GM21619 (cell line): ENCODE measurements around the gene CRABP2.

ENCODE experiments used
- ATAC-seq: cut with Tn5 transposase; IDR thresholded peaks from one replicate; pipeline ENCODE4 v1.9.1; 2021; ENCODE audit not compliant: unreplicated experiment

CRABP2 gene

DNA sequence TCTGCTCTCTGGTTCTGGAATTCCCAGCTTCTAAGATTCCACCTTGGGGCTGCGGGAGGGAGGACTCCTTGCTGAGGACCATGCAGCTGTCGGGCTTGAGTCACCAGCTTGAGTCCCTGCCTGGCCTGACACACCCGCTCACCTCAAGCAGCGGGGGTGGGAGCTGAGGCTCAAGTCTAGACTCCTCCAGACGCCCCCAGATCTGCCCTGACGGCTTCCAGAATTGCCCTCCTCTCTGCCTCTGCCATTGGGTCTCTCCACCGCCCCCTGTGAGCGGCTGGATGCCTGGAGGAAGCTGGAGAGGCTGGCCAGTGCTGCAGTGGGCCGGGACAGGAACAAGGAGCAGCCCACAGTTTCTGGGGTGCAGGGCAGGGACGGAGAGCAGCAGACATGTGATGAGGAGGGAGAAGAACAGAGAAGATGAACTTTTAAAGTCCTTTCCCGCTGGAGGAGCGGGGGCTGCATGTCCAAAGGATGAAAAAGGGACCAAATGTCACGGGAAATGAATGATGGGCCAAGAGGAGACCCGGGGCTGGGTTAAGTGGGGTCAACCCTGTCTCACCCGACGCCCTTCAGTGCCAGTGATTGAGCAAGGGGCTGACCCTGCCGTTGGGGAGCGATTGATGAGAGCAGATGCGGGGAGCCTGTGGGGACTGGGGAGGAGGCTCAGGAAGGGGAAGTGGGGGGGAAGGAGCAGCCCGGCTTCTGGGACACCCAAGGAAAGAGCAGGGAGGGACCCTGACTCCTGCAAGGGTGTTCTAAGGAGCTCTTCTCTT is 13.5 kb downstream of the CRABP2 start:
- ATAC-seq, result no peak

GRCh38 chr1:156691191-156691590 is 14.2 kb downstream of the CRABP2 start:
- ATAC-seq, result no peak

GRCh38 chr1:156690675-156691036 is 14.7 kb downstream of the CRABP2 start:
- ATAC-seq, result no peak

DNA sequence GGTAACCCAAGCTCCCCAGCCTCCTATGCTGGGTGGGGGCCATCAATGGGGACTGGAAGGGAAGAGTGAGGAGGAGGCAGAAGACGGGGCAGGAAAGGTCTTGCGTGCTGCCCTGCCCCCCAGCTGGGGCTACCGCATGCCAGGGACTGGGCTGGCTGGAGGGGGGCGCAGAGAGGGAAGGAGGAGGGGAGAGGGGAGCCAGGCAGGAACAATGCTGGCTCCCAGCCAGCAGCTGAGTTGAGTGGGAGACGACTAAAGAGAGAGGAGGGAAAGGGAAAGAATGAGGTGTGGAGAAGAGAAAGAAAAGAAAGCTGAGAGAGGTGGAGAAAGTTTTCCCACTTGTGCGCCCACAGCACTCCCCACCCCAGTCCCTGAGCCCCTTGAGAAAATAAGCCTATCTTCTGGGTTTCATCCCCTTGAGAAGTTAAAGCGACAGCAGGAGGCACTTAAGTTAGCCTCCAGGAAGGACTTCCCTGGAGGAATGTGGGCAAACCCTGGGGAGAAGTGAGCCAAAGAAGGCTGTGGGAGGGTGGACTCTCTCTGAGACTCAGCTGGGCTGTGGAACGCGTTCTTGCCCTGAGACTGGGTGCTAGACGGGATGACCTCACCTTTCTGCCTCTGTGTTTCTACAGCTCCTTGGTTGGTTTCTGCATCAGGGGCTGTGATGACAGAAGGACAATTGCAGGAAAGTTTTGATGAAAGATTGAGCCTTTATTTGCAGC is 15.3 kb downstream of the CRABP2 start:
- no peak for ATAC-seq

DNA sequence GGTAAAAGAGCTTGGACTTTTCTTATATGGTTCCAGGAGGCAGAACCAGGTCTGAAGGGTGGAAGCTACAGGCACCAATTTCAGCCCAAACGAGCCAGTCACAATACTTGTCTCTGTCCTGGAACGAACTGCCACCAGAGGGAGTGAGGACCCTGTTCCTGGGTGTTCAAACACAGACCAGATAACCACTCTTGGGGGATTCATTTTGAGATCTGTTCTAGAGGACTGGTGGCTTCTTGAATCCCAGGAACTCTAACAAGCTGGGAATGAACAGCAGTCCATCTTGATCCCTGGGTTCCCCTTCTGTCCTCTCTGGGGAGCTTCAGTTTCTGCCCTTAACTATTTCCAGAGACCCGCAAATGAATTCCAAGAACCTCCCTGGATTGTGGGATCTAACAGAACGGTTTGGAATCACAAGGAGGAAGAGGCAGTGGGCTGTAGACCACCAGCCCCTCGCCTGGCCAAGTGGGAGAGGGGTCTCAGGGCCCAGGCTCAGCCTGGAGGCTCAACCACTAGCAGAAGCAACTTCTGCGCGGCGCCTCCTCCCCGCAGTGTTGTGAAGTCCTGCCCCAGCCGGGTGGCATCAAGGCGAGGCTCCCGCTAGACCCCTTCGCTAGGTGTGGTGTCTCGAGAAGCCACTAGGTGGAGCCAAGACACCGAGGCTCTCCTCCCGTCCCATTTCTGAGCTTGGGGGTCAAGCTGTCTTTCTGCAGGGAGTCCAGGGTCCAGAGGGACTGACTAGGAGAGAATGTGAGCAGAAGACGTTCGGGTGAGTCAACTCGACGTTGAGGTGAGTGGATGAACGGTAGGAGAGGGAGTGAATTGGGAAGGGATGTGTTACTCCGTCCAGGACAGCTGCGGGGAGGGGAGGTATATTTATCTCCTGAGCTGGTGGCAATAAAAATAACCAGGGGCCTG is 16.1 kb downstream of the CRABP2 start:
- ATAC-seq, result no peak

DNA sequence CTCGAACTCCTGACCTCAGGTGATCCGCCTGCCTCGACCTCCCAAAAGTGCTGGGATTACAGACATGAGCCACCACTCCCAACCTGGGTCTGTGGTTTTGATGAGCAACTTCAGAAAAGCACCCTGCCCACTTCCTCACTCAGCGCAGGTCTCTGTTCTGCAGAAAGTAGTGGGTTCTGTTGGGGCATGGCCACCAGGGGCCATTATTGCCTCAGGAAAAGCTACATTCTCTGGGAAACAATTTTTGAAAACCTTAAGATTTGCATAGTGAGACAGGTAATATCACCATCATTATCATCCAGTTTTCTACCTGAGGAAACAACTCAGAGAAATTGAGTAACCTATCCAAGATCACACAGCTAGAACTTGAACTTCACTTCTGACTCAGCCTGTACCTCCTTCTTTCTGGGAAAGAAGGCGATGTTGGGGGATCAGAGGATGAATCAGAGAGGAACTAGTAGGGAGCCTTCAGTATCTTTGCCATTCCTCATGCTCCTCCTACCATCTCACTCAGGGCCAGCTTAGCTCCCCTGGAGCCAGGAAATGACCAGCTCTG is 21.1 kb downstream of the CRABP2 start:
- ATAC-seq, result no peak

GRCh38 chr1:156682166-156682890 is 23.1 kb downstream of the CRABP2 start:
- no peak for ATAC-seq

DNA sequence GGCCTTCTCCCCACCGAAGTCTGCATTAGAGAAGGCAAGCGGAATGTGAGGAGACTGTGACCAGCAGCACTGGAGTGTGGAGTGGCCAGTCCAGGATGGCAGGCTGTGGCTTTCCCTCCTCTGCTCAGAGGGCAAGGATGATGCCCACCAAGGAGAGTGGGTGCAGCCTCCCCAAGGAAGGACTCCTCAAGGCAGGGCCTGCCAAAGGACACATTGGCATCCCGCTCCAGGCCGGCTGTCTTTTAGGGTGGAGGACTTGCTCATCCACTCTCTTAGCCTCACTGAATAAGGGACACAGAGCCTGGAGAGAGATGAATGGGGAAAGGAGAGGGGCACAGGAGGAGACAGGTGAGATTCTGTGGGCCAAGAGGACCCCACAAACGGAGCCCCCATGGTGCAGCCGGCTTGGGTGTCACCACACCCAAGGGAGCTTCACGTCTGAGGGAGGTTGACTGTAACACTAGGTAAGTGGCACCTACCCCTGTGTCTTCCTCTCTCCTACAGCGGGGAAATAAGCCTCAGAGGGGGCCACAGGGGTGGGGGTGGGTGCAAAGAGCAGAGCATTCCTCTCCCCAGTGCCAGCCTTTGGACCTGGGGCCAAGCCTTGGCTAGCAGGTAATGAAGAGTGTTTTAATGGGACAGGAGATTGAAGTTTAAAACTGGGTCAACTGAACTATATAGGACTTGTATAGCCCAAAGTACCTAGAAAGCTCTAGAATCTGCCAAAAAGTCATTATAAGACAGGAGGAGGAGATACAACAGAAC is 24.0 kb downstream of the CRABP2 start:
- no peak for ATAC-seq

DNA sequence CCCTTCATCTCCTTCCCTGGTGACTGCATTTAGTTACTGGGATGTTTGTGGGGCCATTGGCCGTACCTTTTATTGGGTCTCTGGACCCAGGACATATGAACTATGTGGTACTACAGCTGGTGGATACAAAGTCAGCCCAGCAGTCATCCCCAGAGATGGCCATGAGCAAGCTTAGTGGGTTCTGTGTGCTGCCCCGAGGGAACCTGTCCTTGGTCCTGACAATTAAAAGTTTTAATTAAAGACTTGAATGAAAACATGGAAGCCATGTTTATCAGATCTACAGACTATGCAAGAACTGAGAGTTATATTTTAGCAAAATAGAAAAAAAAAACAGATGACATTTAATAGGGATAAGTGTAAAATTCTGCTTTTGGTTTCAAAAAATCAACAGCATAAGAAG is 25.3 kb downstream of the CRABP2 start:
- ATAC-seq, result no peak

- ATAC-seq, result no peak
Measured at GRCh38 chr1:156677616-156678596, 27.5 kb downstream of the CRABP2 start.

DNA sequence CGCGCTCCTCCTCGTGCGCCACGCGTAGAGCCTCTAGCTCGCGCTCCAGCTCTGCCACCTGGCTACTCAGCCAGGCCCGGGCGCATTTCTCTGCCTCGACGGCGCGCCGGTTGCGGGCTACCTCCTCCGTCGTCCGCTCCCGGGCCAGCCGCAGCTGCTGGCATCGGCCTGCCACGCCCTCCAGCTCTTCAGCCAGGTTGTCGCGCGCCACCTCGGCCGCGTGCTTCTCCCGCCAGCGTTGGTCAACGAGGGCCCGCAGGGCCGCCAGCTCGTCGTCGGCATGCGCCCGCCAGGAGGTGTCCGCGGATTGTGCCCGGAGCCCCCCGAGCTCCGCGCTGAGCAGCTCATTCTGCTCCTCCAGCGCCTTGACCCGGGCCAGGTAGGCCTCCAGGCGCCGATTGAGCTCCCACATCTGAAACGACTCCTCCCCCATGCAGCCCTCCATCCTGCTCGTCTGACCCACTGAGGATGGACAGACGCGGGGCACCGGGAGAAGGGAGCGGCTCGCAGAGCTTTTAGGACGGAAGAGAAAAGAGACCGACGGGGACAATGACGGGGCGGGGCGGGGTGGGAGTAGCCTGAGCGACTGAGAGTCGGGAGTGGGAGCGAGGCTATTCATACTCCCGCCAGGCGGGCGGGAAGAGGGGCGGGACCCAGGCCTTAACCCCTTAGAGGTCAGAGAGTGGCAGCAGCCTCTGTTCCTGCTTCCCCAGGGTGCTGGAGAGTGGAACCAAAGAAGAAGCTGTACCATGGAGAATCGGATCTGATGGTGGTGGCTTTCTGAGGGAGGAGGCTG is 28.4 kb downstream of the CRABP2 start, which contains the start of gene NES:
NES (minus strand) TSS at position 588 of the 796 bp plus-strand sequence; CDS start at position 445, 143 bp downstream.
- ATAC-seq, result no peak

DNA sequence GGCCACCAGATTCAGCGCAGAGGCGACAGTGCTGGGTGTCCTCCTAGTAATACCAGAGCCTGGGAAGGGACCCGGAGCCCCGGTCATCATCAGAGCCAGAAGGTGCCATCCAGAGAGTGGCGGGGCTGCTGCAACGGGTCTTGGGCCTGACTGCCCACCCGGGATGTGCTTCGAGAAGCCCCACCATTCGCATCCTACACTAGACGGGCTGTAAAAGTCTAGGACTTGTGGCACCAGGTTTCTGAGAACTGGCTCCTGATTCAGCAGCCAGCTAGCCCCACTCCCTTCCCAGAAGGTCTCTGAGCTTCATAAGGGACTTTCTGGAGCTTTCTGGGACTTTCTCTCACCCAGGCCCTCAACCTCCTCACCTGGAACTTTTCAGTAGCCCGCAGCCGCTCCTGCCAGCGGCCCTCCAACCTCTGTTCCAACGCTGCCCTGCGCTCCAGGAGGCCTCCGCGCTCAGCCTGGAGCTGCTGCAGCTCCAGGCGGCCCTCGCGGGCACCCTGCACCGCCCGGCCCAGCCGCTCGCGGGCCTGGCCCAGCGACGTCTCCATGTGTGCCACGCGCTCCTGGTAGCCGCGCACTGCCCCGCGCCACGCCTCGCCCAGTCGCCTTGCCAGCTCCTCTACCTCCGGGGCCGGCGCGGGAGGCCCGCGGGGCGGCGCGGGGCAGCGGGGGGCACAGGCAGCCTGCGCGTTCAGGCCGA is 29.1 kb downstream of the CRABP2 start:
- no peak for ATAC-seq

DNA sequence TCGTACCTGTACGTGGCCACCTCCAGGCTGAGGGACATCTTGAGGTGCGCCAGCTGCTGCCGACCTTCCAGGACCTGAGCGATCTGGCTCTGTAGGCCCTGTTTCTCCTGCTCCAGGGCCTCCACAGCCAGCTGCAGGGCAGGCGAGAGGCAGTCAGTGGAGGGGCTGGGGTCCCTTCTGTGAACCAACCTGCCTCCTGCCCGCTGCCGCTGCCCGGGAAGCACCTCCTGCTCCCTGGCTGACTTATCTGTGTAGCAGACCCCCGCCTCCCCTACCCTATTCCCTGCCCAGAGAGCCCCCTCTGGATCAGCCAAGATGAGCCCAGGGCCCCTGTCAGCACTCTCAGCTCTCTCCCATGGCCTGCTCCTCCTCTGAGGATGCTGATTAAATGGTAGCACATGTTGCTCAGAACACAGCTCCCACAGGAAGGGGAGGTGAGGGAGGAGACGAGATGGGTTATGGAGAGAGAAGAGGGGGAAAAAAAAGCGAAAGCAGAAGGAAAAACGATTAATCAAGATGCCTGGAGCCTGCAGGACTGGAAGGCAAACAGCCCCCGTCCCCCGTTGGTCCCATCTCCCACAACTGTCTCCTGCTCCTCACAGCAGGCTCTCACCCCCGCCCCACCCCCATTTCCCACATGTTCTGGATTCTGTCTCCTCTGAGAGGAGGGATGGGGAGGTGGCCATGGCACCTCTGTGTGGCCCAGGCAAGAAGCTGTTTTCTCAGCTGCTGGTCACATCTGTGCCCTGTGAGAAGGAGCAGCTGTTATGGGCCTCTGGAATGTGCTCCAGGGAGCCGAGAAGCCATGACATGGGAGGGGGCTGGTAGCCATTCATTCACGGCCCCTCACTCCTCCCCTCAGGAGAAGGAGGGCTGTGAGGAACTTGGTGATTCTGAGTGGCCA is 29.9 kb downstream of the CRABP2 start:
- ATAC-seq, result no peak

DNA sequence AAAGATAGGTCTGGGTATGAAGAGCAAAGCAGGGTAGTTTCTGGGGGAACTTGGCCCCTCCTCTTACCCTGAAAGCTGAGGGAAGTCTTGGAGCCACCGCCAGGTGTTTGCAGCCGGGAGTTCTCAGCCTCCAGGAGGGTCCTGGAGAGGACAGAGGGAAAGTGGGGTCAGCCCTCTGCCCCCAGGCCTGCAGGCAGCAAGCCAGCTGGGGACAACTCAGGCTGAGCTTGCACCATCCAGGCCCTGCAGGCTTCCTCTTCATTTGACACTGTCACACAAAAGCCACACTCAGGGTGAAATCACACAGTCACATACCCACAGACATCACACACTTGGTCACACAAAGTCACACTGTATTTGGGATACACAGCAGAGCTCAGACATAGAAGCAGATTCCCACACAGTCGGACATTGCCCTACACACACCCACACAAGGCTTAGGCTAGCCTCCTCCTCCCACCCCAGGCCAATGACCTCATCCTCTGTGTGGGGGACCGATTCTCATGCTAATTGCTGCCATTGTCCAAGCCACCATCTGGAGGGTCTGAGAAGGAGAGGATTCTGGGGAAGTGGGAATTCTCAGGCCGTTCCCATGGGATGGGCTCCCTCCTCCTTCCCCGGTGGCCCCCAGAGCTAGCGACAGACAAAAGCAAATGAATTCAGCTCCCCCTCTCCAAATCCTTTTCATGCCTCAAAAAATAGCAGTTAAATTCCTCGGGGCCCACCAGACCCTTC is 31.8 kb downstream of the CRABP2 start:
- no peak for ATAC-seq

DNA sequence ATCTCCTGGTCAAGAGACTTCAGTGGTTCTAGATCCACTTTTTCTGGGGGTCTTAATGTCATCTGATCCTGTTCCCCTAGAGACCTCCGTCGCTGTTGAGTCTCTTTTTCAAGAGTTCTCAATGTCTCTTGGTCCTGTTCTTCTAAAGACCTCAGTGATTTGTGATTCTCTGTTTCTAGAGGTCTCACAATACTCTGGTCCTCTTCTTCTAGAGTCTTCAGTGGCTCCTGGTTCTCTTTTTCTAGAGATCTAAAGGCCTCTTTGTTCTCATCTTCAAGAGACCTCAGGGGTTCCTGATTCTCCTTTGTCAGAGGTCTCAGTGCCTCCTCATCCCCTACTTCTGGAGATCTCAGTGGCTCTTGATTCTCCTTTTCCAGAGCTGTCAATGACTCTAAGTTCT is 33.6 kb downstream of the CRABP2 start:
- ATAC-seq, result no peak
